Stomach (tissue), 4 donors: ENCODE results near the gene ITIH3.

Source experiments
- POLR2AphosphoS5 ChIP-seq, 3 donors: sonication (generic); formaldehyde crosslinking; IDR thresholded peaks; one replicate each; pipeline ENCODE4 v1.6.1; 2016; ENCODE audit warnings: antibody characterized with exemption in 3 of 3
- TF ChIP-seq, protein P1 (sequence below), 7 experiments: fragments of 450-650 bp in 4 of 7; fragments of 200-600 bp in 3 of 7; sonication (generic) in 3 of 7; IDR thresholded peaks; one replicate each; pipeline ENCODE4 v1.5.1; 2016 to 2019; ENCODE audit warnings: antibody characterized with exemption in 7 of 7, control low read depth in 2 of 7, mild to moderate bottlenecking in 1 of 7

DNA sequence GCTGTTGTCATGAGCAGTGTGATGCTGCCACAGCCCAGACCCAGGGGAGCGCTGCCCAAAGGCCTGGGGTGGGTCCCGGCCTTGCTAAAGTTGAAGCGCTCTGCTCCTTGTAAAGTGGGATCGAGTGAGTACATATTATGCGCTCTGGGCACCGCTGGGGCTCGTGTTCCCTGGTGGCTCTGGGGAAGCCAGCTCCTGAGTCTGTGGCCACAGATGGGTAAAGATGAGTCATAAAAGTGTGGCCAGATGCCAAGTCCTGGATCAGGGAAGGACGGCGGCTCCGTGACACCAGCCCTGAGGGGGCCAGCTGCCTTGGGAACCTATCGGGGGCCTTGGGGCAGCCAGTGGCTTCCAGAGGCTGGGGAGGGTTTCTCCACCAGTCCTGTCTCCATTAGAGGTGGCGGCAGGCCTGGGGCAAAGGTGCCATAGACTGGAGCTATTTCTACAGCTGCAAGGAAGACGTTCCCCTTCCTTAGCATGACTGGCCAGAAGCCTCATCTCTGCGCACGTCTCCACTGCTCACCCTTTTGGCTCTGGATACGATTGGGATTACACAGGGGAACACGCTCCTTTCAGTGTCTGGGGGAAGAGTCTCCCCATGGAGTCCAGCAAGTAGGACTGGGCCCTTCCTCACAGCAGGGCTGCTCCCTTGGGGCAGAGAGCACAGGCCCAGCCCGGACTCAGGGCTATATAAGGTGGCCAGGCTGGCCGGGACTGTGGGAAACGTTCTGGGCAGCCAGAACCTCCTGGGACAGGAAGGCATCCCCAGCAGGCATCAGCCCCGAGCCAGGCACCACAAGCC, 37.1 kb downstream of the ITIH3 start:
- TF ChIP-seq, protein P1, sequence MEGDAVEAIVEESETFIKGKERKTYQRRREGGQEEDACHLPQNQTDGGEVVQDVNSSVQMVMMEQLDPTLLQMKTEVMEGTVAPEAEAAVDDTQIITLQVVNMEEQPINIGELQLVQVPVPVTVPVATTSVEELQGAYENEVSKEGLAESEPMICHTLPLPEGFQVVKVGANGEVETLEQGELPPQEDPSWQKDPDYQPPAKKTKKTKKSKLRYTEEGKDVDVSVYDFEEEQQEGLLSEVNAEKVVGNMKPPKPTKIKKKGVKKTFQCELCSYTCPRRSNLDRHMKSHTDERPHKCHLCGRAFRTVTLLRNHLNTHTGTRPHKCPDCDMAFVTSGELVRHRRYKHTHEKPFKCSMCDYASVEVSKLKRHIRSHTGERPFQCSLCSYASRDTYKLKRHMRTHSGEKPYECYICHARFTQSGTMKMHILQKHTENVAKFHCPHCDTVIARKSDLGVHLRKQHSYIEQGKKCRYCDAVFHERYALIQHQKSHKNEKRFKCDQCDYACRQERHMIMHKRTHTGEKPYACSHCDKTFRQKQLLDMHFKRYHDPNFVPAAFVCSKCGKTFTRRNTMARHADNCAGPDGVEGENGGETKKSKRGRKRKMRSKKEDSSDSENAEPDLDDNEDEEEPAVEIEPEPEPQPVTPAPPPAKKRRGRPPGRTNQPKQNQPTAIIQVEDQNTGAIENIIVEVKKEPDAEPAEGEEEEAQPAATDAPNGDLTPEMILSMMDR (IDR thresholded peaks at IDR 0.05), result no peak
- no peak for TF ChIP-seq POLR2AphosphoS5 (IDR thresholded peaks at IDR 0.05)
